NCI-H128 (cell line): Measurements from ENCODE around the gene IQSEC2.

Experiments
- DNase-seq: peaks from one replicate; lab custom pipeline; 2025; ENCODE audit not compliant: unreplicated experiment; lab: John Stamatoyannopoulos, UW

IQSEC2 gene

GRCh38 chrX:53281321-53281822 lies at the start of gene IQSEC2:
IQSEC2 (minus strand) TSS chrX:53281584.
- no peak for DNase-seq

- DNase-seq = no peak
These were observed 48.9 kb upstream of the IQSEC2 start for GRCh38 chrX:53330331-53330730.

GRCh38 chrX:53324803-53325202 lies 43.4 kb upstream of the IQSEC2 start:
- DNase-seq = no peak

- no peak for DNase-seq
These were observed 42.7 kb upstream of the IQSEC2 start for GRCh38 chrX:53324085-53324484.

GRCh38 chrX:53323196-53323595 lies 41.8 kb upstream of the IQSEC2 start:
- DNase-seq = no peak

- no peak for DNase-seq
These were observed 40.6 kb upstream of the IQSEC2 start for GRCh38 chrX:53321943-53322497.

- no peak for DNase-seq
These were observed 40.0 kb upstream of the IQSEC2 start for GRCh38 chrX:53321230-53321942.

GRCh38 chrX:53320543-53321229 lies 39.3 kb upstream of the IQSEC2 start:
- no peak for DNase-seq

- no peak for DNase-seq
These were observed 38.5 kb upstream of the IQSEC2 start for GRCh38 chrX:53319614-53320542.

GRCh38 chrX:53318766-53319353 lies 37.5 kb upstream of the IQSEC2 start:
- DNase-seq = no peak

- DNase-seq = peak; percentile 8
These were observed 36.1 kb upstream of the IQSEC2 start for GRCh38 chrX:53317365-53318069.

GRCh38 chrX:53316860-53317237 lies 35.5 kb upstream of the IQSEC2 start:
- no peak for DNase-seq

GRCh38 chrX:53316111-53316859 lies 34.9 kb upstream of the IQSEC2 start:
- DNase-seq = no peak

GRCh38 chrX:53313728-53314105 lies 32.3 kb upstream of the IQSEC2 start:
- DNase-seq = no peak

GRCh38 chrX:53312946-53313727 lies 31.8 kb upstream of the IQSEC2 start:
- peak; percentile 4 for DNase-seq

- no peak for DNase-seq
These were observed 28.5 kb upstream of the IQSEC2 start for GRCh38 chrX:53309837-53310236.

GRCh38 chrX:53308836-53309235 lies 27.5 kb upstream of the IQSEC2 start:
- DNase-seq = no peak
